Neural cell (in vitro differentiated cells): Measurements from ENCODE around the gene NXPE2.

Experiments
- EZH2 ChIP-seq: fragments of 200-600, 300-800 bp; shearing (Covaris generic), sonication (generic); IDR thresholded peaks from 2 replicates; pipeline ENCODE4 v1.6.1; 2014; ENCODE audit warnings: antibody characterized with exemption, low read length, borderline replicate concordance, mild to moderate bottlenecking; ENCODE audit not compliant: insufficient read depth, poor library complexity, severe bottlenecking
- POLR2AphosphoS5 ChIP-seq: IDR thresholded peaks from 2 replicates; pipeline ENCODE4 v1.6.1; 2012
- RAD21 ChIP-seq: fragments of 450-650 bp; conservative IDR thresholded peaks from 2 replicates; pipeline ENCODE4 v1.6.1; 2014; ENCODE audit warnings: antibody characterized with exemption, mild to moderate bottlenecking, moderate library complexity
- TF ChIP-seq, protein P1 (sequence below): fragments of 450-650 bp; IDR thresholded peaks from 2 replicates; pipeline ENCODE4 v1.5.1; 2014; ENCODE audit warnings: antibody characterized with exemption, mild to moderate bottlenecking, moderate library complexity; ENCODE audit not compliant: poor library complexity, severe bottlenecking

DNA sequence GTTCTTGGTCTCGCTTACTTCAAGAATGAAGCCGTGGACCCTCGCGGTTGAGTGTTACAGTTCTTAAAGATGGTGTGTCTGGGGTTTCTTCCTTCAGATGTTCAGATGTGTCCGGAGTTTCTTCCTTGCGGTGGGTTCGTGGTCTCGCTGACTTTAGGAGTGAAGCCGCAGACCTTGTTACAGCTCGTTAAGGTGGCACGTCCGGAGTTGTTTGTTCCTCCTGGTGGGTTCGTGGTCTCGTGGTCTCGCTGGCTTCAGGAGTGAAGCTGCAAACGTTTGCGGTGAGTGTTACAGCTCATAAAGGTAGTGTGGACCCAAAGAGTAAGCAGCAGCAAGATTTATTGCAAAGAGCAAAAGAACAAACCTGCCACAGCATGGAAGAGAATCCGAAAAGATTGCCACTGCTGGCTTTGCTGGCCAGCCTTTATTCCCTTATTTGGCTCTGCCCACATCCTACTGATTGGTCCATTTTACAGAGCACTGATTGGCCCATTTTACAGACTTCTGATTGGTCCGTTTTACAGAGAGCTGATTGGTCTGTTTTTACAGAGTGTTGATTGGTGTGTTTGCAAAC is 27.1 kb upstream of the NXPE2 start:
- TF ChIP-seq POLR2AphosphoS5 (no peak), EZH2 (no peak), RAD21 (no peak)
- TF ChIP-seq, protein P1, sequence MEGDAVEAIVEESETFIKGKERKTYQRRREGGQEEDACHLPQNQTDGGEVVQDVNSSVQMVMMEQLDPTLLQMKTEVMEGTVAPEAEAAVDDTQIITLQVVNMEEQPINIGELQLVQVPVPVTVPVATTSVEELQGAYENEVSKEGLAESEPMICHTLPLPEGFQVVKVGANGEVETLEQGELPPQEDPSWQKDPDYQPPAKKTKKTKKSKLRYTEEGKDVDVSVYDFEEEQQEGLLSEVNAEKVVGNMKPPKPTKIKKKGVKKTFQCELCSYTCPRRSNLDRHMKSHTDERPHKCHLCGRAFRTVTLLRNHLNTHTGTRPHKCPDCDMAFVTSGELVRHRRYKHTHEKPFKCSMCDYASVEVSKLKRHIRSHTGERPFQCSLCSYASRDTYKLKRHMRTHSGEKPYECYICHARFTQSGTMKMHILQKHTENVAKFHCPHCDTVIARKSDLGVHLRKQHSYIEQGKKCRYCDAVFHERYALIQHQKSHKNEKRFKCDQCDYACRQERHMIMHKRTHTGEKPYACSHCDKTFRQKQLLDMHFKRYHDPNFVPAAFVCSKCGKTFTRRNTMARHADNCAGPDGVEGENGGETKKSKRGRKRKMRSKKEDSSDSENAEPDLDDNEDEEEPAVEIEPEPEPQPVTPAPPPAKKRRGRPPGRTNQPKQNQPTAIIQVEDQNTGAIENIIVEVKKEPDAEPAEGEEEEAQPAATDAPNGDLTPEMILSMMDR, result no peak
